Spleen (tissue), 7 donors: ENCODE measurements around the gene SLC26A1.

ENCODE experiments used
- POLR2AphosphoS5 ChIP-seq, 3 donors: sonication (generic); formaldehyde crosslinking; IDR thresholded peaks; one replicate each; pipeline ENCODE4 v1.5.1; 2017; ENCODE audit warnings: antibody characterized with exemption in 3 of 3
- TF ChIP-seq, protein P1 (sequence below), 11 experiments: fragments of 200-600 bp in 7 of 11; fragments of 450-650 bp in 4 of 11; sonication (generic) in 4 of 11; IDR thresholded peaks in 8 of 11; conservative IDR thresholded peaks in 3 of 11; 1 replicate in 7 of 11; 2 replicates in 4 of 11; pipeline versions ENCODE4 v1.4.0 to v1.8.0; 2016 to 2021; ENCODE audit warnings: antibody characterized with exemption in 11 of 11, inconsistent platforms in 4 of 11, mild to moderate bottlenecking in 1 of 11
- donor health status: DM: no; HTN: no; CAD: no; lungs with moderate emphysema.
- donor health status: DM: no; HTN: no; CAD: no.
- donor health status: DM: no; HTN: no; CAD: no.

DNA sequence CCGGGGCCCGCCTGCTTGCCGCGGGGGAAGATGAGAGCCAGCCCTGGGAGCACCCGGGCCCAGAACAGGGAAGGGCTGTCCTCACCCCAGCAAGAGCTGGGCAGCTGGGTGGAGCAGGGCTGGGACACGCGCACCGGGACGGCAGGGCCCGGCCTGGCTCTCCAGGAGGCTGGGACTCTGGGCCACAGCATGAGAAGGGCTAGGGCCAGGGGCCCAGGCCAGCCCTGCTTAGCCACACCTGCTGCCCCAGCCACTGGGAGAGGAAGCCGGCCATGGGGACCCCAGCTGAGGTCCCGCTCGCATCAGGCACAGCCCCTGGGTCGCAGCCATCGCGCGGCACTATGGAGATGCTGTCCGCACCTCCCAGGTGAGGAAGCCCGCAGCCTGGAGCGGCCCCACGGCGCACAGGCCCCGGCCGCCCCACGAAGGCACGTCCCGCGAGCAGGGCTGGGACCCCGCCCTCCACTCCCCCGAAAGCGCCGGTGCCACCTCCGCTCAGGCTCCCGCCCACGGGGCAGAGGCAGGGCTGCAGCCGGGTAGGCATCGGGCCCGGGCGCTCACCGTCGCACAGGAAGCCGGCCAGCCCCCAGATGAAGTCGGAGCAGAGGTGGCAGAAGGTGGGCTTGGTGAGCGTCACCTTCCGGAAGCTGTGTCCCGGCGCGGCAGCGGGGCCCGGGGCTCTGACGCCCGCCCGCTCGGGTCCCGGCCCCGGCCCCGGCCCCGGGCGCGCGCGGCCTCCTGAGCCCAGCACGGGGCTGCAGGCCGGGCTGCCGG, 20.4 kb downstream of the SLC26A1 start:
- TF ChIP-seq, protein P1, sequence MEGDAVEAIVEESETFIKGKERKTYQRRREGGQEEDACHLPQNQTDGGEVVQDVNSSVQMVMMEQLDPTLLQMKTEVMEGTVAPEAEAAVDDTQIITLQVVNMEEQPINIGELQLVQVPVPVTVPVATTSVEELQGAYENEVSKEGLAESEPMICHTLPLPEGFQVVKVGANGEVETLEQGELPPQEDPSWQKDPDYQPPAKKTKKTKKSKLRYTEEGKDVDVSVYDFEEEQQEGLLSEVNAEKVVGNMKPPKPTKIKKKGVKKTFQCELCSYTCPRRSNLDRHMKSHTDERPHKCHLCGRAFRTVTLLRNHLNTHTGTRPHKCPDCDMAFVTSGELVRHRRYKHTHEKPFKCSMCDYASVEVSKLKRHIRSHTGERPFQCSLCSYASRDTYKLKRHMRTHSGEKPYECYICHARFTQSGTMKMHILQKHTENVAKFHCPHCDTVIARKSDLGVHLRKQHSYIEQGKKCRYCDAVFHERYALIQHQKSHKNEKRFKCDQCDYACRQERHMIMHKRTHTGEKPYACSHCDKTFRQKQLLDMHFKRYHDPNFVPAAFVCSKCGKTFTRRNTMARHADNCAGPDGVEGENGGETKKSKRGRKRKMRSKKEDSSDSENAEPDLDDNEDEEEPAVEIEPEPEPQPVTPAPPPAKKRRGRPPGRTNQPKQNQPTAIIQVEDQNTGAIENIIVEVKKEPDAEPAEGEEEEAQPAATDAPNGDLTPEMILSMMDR (IDR thresholded peaks at IDR 0.05 in 8 of 11, conservative IDR thresholded peaks at IDR 0.05 in 3 of 11), result no peak
- TF ChIP-seq POLR2AphosphoS5 (IDR thresholded peaks at IDR 0.05), result peak in 2 of 3 donors; percentile 26 to 64
